Left lobe of liver (tissue), 2 donors: ENCODE results near the gene NRTN. TPM values are rescaled to one million over a fixed set of nuclear protein-coding genes. Genes with fewer than 3 reads are reported as not detected.
"Not testable (repeated sequence)": the region's sequence is repeated elsewhere in the genome, so short reads cannot be mapped to it uniquely, and the experiment has no call there.

Experiments
- ATAC-seq: fragments of 200-7000 bp; cut with Tn5 transposase; one replicate; pipeline ENCODE4 v1.9.1; 2020; ENCODE audit warnings: mild to moderate bottlenecking, moderate library complexity
- DNase-seq: peaks from one replicate; pipeline ENCODE4 v3.0.0-alpha.2; 2020; ENCODE audit warnings: low spot score
- total RNA-seq: library from RNA; stranded (reverse); gene quantifications from one replicate; pipeline ENCODE4 v1.2.1, GENCODE V29; 2021
- donor health status: DM: no; HTN: no; CAD: no; lungs with moderate emphysema.
- donor health status: DM: no; HTN: yes; CAD: no.

The NRTN gene, protein sequence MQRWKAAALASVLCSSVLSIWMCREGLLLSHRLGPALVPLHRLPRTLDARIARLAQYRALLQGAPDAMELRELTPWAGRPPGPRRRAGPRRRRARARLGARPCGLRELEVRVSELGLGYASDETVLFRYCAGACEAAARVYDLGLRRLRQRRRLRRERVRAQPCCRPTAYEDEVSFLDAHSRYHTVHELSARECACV
- 16.7 TPM for total RNA-seq

DNA sequence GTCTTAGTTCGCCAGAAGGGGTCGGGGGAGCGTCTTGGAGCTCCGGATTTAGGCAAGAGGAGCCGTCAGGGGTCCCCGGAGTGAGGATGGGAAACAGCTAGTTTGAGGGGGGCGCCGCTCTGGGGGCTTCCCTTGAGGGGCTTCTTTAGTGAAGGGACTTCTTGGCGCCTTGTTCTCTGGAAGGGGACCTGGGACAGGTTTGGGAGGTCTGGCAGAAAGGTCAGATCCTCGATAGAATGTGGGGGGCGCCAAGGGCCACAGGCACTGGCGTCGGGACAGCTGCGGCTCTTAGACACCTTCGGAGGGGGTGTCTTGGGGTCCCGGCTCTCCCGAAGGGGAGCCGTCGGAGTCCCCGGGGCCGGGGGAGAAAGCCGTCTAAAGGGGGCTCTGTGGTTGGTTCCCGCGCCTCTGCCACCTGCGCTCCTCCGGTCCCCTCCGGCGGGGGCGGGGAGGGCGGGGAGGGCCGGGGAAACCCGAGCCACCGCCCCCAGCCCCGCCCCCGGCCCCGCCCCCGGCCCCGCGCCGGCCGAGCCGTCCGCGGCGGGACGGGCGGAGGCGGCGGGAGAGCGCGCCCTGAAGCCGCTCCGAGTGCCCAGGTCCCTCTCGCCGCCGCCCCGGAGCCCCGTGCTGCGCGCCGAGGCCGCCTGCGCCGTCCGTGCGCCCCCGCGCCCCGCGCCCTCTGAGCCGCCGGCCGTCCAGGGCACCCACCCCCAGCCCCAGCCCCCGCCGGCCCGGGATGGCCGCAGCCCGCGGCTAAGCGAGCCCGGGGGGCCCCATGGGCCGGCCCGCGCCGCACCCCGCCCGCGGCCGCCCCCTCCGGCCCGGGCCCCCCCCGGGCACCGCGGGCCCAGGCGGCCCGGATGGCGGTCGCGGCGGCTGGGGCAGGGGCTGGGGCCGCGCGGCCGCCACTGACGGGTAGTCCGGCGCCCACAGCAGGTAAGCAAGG, at the start of gene NRTN:
Gene NRTN (plus strand): TSS at position 552 of the 946 bp plus-strand sequence. CDS start 19,099 bp downstream, outside the sequence.
- DNase-seq: peak; percentile 73

DNA sequence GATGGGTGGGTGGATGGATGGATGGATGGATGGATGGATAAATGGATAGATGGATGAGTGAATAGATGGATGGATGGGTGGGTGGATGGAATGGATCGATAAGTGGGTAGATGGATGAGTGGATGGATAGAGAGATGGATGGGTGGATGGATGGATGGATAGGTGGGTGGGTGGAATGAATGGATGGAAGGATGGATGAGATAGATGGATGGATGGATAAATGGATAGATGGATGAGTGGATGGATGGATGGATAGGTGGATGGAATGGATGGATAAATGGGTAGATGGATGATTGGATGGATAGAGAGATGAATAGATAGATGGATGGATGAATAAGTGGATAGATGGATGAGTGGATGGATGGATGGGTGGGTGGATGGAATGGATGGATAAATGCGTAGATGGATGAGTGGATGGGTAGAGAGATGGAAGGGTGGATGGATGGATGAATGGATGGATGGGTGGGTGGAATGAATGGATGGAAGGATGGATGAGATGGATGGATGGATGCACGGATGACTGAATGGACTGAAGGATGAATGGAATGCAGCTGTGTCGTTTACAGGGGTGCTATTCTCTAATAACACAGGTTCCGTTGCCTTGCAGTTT, 42.2 kb upstream of the NRTN start:
- DNase-seq (no peak), ATAC-seq (no peak)

More for the DNA sequence above, at the start of gene NRTN:
- peak; percentile 51 for ATAC-seq

DNA sequence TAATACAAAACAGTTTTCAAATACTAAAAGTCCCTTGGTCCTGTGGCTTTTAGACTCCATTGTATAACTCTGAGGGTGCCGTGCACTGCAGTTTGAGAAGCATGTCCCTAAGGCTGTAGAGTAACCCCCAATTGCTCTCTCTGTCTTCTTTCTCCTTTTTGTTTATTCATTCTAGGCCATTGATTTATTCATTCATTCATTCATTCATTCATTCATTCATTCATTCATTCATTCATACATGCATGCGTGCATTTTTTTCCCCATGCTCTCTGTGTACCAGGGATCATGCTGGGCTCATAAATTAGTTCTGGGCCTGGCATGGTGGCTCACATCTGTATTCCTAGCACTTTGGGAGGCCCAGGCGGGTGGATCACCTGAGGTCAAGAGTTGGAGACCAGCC, 39.6 kb upstream of the NRTN start:
- ATAC-seq (no peak), DNase-seq (no peak)

DNA sequence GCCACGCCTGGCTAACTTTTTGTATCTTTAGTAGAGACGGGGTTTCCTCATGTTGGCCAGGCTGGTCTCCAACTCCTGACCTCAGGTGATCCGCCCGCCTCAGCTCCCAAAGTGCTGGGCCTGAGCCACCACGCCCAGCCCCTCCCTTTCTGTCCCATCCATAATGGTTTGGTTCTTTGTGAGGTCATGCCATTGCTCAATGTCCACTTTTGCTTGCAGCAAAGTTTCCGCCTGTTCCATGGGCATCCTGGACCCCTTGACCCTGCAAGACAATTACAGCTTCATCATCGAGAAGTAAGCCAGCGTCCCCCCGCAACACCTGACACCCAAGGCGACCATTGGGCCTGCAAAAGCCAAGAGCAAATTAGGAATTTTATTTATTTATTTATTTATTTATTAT, 36.9 kb upstream of the NRTN start:
- no peak for ATAC-seq

DNA sequence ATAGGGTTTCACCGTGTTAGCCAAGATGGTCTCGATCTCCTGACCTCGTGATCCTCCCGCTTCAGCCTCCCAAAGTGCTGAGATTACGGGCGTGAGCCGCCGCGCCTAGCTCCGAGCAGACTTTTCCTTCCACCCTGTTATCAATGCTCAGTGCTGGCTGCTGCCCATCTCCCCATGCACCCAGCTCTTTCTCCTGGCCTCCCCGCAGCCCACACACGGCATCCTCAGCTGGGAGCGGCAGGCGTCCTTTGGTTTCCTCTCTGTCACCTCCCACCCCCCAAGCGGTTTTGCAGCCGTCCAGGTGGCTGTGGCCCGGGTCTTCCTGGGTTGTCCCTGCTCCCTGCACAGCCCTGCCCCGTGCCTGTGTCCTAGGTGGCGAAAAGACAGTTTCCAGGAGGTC, 32.5 kb upstream of the NRTN start:
- DNase-seq (no peak), ATAC-seq (no peak)

More for the DNA sequence above, 36.9 kb upstream of the NRTN start:
- DNase-seq: no peak

DNA sequence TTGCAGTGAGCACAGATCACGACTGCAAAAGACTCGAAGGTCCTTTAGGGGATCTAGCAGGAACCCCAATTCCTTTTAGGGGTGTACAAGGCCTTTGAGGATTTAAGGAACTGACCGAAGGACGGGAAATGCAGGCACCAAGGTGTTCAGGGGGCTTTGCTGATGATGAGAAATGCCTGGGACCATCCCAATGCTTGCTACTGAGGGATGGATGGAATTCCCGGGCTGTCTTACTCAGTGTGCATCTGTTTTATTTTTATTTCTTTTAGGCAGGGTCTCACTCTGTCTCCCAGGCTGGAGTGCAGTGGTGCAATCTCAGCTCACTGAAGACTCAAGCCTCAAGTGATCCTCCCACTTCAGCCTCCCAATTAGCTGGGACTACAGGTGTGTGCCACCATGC, 31.6 kb upstream of the NRTN start:
- DNase-seq (no peak), ATAC-seq (no peak)

DNA sequence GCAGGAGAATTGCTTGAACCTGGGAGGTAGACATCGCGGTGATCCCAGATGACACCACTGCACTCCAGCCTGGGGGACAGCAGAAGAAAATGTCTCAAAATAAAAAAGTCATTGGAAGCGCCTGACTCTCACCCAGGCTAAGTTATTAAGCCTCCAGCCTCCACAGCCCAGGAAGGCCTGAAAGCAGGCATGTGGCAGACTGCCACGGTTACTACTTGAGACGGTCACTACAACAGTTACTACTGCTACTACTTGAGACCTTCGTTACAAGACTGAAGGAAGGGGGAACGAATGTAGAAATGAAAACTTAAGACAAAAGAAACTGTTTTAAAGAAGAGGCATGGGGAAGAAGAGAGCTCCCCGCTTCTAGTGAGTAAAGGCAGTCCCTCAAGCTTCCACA, 29.9 kb upstream of the NRTN start:
- ATAC-seq: no peak
- DNase-seq: no peak

DNA sequence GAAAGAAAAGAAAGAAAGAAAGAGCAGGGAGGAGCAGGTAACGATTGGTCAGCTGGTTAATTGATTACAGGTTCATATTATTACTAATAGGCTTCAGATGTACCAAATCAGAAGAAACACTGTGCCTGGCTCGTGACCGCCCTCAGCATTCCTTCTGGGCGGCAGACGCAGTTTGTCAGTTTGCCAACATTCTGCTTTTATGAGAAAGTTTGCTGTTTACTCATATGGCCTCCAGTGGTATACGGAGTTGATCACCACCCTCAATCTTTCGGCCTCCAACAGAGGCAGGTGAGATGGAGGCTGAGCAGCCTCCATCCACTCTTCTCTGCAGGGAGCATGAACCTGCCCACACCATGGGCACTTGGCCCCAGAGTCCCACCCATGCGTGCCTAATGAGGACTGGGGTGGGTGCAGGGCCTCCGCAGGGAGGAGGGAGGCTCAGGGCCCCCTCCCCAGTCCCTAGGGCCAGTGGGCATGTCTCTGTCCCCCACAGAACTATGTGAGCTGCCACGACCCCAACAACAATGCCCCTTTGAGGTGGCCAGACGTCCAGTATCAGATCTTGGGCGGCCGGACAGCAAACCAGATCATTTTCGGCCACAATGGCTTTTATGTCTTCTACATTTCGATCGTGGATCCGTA, 29.1 kb upstream of the NRTN start:
- ATAC-seq: no peak
- no peak for DNase-seq

DNA sequence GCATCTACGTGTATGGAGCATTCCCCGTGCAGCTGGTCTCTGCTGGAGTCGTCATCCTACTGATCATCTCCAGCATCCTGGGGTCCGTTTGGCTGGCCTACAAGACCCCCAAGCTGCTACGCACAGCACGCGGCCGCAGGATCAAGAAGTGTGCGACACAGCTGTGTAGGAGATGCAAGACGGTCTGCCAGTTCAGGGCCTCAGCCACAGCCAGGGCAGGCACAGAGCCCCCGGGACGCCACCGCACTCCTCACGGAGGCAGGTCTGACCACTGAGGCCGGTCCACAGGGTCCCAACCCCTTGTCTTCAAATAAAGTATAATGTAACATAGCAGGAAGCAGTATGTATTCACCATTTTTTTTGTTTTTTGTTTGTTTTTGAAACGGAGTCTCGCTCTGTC, 26.5 kb upstream of the NRTN start:
- ATAC-seq: no peak

DNA sequence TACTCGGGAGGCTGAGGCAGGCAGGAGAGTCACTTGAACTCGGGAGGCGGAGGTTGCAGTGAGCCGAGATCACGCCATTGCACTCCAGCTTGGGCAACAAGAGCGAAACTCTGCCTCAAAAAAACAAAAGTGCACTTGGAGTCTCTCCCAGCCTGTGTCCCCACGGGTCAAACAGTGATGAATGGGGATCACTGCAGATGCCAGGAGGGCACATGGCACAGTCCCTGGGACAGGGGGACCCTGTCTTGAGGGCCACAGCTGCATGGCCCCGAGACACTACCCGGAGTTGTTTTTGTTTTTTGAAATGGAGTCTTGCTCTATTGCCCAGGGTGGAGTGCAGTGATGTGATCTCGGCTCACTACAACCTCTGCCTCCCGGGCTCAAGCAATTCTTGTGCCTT, 24.0 kb upstream of the NRTN start:
- DNase-seq, ATAC-seq: not testable (repeated sequence)

More for the DNA sequence above, 26.5 kb upstream of the NRTN start:
- DNase-seq: no peak

DNA sequence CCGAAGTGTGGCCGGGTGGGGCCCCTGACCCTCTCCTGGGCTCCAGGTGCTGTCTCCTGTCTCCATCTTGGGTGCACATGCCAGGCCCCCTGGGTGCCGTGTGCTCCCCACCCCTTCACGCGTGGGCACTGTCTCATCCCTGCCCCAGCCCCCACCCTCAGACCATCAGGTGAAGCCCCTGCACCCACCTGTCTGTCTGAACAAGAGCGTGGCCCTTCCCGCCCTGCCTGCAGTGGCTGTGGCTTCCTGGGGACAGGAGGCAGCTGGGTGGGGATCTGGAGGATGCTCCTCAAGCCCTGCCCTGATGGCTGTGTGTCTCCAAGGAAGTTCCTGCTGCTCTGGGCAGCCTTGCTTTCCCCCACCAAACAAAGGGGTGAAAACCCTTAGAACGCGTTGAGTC, 22.5 kb upstream of the NRTN start:
- ATAC-seq (no peak), DNase-seq (no peak)

DNA sequence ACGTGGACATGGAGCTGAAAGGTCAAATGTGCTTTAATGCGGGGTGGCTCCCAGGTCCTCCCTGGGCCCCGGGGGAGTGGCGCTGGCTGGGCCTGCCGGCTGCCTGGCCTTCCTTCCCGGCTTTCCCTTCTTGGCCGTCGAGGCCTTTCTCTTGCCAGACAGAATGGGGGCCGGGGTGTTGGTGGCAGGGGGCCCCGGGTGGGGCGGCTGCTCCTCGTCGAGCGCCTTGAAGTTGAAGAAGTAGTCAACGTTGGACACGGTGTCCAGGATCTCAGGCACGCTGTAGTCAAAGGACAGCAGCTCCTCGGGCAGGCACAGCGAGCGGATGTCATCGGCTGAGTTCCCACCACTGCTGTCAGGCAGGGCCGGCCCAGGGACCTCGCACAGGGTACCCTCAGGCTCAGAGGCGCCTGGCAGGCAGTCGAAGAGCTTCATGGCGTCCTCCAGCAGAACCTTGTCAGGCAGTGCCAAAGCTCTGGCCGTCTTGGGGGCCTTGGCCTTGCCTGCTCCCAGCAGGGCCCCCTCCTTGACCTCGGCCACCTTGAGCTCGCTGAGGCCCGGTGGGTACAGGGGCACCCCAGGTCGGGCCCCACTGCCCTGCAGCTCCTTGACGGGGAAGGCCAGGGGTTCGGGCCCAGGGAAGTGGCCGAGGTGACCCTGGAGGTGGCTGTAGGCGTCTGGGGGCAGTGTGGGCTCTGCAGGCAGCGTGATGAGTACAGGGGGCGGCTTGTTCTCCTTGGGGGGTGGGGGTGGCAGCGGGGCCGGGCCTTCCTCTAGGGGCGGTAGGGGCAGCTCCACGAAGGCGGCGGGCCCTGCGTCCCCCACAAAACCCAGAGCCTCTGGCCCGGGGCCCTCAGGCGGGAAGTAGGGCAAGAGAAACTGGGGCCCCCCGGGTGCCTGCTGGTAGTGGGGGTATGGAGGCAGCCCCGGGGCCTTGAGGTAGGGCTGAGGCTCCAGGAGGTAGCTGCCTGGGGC, 21.6 kb upstream of the NRTN start:
- DNase-seq (no peak), ATAC-seq (no peak)

DNA sequence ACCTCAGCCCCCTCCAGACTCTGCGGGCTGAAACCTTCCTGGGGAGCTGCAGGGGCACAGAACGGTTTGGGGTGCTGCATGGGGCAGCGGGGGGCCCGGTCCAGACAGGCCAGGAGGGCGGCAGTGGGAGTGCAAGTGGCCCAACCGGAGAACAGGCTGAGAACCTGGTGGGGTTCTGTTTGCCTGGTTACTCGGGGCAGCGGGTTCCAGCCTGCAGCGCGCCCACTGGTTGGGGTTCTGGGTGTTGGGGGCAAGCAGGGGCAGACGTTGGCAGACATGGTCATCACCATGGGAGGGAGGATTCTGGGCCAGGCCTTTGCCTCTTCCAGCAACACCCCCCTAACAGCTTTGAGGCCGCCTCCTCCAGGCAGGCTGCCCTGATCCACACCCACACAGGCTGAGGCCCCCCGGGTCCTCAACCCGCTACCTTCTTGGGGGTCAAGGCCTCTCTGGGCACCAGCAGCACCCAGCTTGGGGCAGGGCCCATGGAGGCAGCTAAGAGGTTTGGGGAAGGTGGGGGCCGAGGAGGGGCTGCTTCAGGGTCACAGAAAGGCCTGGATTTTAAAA, 20.2 kb upstream of the NRTN start, which contains the start of gene PRR22:
Gene PRR22 (minus strand): TSS at position 166 of the 567 bp plus-strand sequence. CDS start 86 bp downstream, at position 80.
- no peak for DNase-seq

DNA sequence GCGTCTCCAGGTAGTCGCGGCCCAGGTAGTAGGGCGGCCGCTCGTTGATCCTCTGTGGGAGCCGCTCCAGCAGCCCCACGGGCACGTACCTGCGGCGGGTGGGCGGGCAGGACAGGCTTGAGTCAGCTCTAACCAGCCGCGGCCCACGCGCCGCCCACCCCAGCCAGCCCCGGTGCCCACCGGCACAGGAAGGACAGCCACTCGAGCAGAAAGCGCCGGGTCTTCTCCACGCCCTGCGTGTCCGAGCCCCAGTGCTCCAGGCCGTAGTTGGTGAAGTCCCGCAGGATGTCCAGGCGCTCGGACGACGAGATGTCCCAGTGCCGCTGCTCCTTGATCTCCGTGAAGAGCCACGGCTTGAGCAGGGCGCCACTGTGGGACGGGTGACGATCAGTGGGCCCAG, 19.4 kb upstream of the NRTN start:
- DNase-seq: no peak

More for the DNA sequence above, 20.2 kb upstream of the NRTN start, which contains the start of gene PRR22:
- no peak for ATAC-seq

DNA sequence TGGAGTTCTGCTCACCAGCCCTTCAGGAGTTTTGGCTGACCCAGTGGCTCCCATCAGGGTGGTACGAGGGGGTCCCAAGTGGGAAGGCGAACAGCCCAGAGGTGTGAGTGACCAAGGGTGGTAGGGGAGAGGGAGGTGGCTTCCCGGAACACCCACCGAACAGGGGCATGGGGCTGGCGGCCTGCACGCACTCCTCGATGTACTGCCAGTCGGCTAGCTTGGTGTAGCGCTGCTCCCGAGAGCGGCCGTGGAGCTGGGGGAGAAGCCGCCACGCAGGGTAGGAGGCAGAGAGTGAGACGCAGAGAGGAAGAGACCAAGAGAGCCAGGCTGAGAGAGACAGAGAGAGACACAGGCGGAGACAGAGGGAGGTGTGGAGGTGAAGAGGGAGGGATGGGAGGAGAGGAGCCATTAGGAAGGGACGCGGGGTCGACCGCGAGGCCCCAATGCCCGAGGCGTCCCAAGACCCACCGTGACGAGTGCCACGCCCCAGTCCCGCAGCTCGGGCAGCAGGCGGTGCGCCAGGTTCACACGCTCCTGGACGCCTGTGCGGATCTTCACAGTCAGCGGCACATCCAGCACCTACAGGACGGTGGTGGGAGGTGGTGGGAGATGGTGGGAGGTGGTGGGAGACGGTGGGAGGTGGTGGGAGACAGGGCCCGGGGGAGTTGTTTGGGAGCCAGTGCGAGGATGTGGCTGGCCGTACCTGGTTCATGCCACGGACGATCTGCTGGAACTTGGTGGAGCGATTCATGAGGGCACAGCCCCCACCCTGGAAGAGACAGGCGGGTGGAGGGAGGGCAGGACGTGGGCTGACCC, 18.1 kb upstream of the NRTN start:
- ATAC-seq (no peak), DNase-seq (no peak)

More for the DNA sequence above, 19.4 kb upstream of the NRTN start:
- ATAC-seq: no peak

DNA sequence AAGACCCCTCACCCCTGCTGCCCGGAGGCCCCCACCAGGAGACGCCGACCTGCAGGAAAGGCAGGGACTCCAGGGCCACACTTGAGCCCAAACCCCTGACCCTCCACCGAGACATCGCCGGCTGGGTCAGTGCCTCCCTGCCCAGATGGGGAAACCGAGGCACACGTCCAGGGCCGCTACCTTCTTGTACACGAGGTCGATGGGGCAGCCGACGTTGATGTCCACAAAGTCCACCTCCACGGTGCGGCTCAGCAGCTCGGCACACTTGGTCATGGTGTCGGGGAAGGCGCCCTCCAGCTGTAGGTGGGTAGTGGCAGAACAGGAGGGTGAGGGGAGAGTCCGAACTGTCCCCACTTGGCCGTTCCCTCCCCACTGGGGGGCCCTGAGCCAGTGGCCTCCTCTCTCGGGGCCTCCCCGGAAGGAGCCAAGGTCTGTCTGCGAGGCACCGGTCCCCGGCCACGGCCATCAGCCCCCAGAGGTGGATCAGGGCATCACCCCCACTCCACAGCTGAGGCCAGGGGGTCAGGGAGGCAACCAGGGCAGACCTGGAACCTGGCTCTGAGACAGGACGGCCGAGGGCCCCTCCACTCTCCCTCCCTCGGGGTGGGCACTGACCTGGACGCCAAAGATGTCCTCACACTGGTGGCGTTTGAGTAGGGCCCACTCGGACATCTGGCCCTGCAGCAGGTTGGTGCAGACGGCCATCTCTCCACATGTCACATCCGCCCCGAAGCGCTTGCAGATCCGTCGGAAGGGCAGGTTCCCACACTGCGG, 17.3 kb upstream of the NRTN start:
- DNase-seq (no peak), ATAC-seq (no peak)

DNA sequence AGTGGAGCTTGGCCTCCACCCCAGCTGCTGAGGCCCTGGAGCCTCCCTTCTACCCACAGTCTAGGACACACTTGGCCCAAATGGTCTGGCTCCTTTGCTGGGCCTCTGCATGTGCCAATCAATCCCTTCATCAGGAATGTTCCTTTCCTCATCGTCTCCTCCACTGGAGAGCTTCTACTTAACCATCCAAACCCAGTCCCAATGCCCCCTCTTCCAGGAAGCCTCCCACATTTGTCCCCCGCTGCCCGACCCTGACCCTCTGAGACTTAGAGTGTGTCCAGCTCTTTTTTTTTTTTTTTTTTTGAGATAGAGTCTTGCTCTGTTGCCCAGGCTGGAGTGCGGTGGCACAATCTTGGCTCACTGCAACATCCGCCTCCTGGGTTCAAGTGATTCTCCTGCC, 16.4 kb upstream of the NRTN start:
- ATAC-seq: no peak
- DNase-seq: no peak

DNA sequence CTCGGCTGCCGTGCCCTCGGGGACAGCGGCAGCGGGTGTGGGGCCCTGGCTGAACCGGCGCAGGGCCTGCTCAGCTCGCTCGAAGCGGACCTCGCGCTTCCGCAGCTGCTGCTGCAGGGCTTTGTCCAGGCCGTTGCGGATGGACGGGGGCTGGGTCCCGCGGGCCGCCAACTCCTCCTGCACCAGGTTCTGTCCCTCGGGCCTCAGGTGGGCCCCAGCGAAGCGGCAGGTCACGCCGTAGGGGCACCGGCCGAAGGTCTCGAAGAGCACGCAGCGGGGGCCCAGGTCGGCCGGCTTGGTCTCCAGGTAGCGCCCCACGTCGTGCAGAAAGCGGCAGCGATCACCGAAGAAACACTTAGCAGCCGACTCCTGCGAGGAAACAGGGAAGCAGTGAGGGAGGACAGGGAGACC, 15.5 kb upstream of the NRTN start:
- ATAC-seq: no peak
- DNase-seq: no peak
